Stimulated activated CD8-positive, alpha-beta memory T cell treated with anti-CD3 and anti-CD28 coated beads, Interleukin-7, amount 100 ng/mL, for 4 hours (primary cell): Measurements from ENCODE around the gene HBS1L.

Experiments used
- DNase-seq, 2 donors: peaks; one replicate each; pipeline ENCODE4 v3.0.0-alpha.2; 2020; ENCODE audit warnings: low read depth in 2 of 2

HBS1L gene

GRCh38 chr6:134999107-134999506 lies 55.5 kb downstream of the HBS1L start:
- DNase-seq, result no peak

GRCh38 chr6:134997133-134997995 lies 57.3 kb downstream of the HBS1L start:
- no peak for DNase-seq

GRCh38 chr6:134995536-134995935 lies 59.1 kb downstream of the HBS1L start:
- no peak for DNase-seq

- no peak for DNase-seq
Observed at GRCh38 chr6:134994431-134994830, 60.2 kb downstream of the HBS1L start.

- no peak for DNase-seq
Observed at GRCh38 chr6:134992155-134992554, 62.5 kb downstream of the HBS1L start.

GRCh38 chr6:134990262-134990661 lies 64.4 kb downstream of the HBS1L start:
- DNase-seq, result no peak

- DNase-seq, result no peak
Observed at GRCh38 chr6:134984821-134985220, 69.8 kb downstream of the HBS1L start.

- DNase-seq, result no peak
Observed at GRCh38 chr6:134983823-134984222, 70.8 kb downstream of the HBS1L start.

GRCh38 chr6:134982161-134982560 lies 72.5 kb downstream of the HBS1L start:
- DNase-seq, result no peak

GRCh38 chr6:134980846-134981245 lies 73.8 kb downstream of the HBS1L start:
- no peak for DNase-seq

GRCh38 chr6:134979142-134979541 lies 75.5 kb downstream of the HBS1L start:
- no peak for DNase-seq

- no peak for DNase-seq
Observed at GRCh38 chr6:134974370-134974769, 80.3 kb downstream of the HBS1L start.

- no peak for DNase-seq
Observed at GRCh38 chr6:134967711-134968110, 86.9 kb downstream of the HBS1L start.

- DNase-seq, result no peak
Observed at GRCh38 chr6:134964451-134965203, 90.0 kb downstream of the HBS1L start.

GRCh38 chr6:134962421-134962820 lies 92.2 kb downstream of the HBS1L start:
- no peak for DNase-seq

- DNase-seq, result no peak
Observed at GRCh38 chr6:134961366-134961765, 93.3 kb downstream of the HBS1L start.

GRCh38 chr6:134959603-134960002 lies 95.0 kb downstream of the HBS1L start:
- DNase-seq, result no peak

- DNase-seq, result no peak
Observed at GRCh38 chr6:134956676-134957075, 97.9 kb downstream of the HBS1L start.

GRCh38 chr6:134956032-134956431 lies 98.6 kb downstream of the HBS1L start:
- DNase-seq, result no peak

- no peak for DNase-seq
Observed at GRCh38 chr6:134954272-134955000, 100.2 kb downstream of the HBS1L start.

- DNase-seq, result no peak
Observed at GRCh38 chr6:134951494-134952263, 102.9 kb downstream of the HBS1L start.

- no peak for DNase-seq
Observed at GRCh38 chr6:134950482-134950881, 104.1 kb downstream of the HBS1L start.
